Measurements from ENCODE around the gene DYSF. TPM values are rescaled to one million over a fixed set of nuclear protein-coding genes. Genes with fewer than 3 reads are reported as not detected.

DYSF gene
- polyA plus RNA-seq, 4 donors, result 0.67 to 5.0 (median 3.2) TPM

GRCh38 chr2:71546777-71547281 lies 93.5 kb downstream of the DYSF start:
- Histone ChIP-seq H3K27ac (ENCODE audit: low read depth in 1 of 3, low read length in 2 of 3) (no peak overlapping the region), H3K4me1 (ENCODE audit: control insufficient read depth in 3 of 3, insufficient read depth in 2 of 3, low read depth in 1 of 3, low read length in 2 of 3) (peaks cover 0 to 10% (median 0%) of the 10 kb centered on the region in 3 donors), H3K4me3 (ENCODE audit: low read depth in 1 of 3, low read length in 3 of 3) (no peak overlapping the region), H3K27me3 (ENCODE audit: control insufficient read depth in 3 of 3, insufficient read depth in 3 of 3, low read length in 3 of 3) (peaks cover 0 to 7% (median 0%) of the 10 kb centered on the region in 3 donors), H3K9me3 (ENCODE audit: control insufficient read depth in 2 of 2, insufficient read depth in 1 of 2, low read depth in 1 of 2, low read length in 1 of 2) (peaks cover 0 to 3% of the 10 kb centered on the region in 2 donors), H3K36me3 (ENCODE audit: control insufficient read depth in 3 of 3, insufficient read depth in 2 of 3, low read depth in 1 of 3, low read length in 3 of 3) (peaks cover 0 to 2% (median 0%) of the 10 kb centered on the region in 3 donors)
- FAIRE-seq (no peak), DNase-seq (no peak)
- WGBS, 3 donors, result 84 to 89% (median 88%) methylated on average over 14 of the region's 14 CpGs

GRCh38 chr2:71547616-71548285 lies 94.4 kb downstream of the DYSF start:
- Histone ChIP-seq H3K27ac (ENCODE audit: low read depth in 1 of 3, low read length in 2 of 3) (no peak overlapping the region), H3K36me3 (ENCODE audit: control insufficient read depth in 3 of 3, insufficient read depth in 2 of 3, low read depth in 1 of 3, low read length in 3 of 3) (peaks cover 0 to 2% (median 0%) of the 10 kb centered on the region in 3 donors), H3K4me1 (ENCODE audit: control insufficient read depth in 3 of 3, insufficient read depth in 2 of 3, low read depth in 1 of 3, low read length in 2 of 3) (peaks cover 0 to 10% (median 0%) of the 10 kb centered on the region in 3 donors), H3K27me3 (ENCODE audit: control insufficient read depth in 3 of 3, insufficient read depth in 3 of 3, low read length in 3 of 3) (peaks cover 0 to 7% (median 0%) of the 10 kb centered on the region in 3 donors), H3K4me3 (ENCODE audit: low read depth in 1 of 3, low read length in 3 of 3) (no peak overlapping the region), H3K9me3 (ENCODE audit: control insufficient read depth in 2 of 2, insufficient read depth in 1 of 2, low read depth in 1 of 2, low read length in 1 of 2) (peaks cover 0 to 3% of the 10 kb centered on the region in 2 donors)
- no peak for FAIRE-seq
- DNase-seq, result no peak
- 72 to 75% (median 73%) methylated on average over 13 of the region's 13 CpGs for WGBS, 3 donors

- 26 to 48% (median 34%) methylated on average over 21 of the region's 21 CpGs for WGBS, 3 donors
- H3K36me3 ChIP-seq (ENCODE audit: control insufficient read depth in 3 of 3, insufficient read depth in 2 of 3, low read depth in 1 of 3, low read length in 3 of 3), result peaks cover 0 to 2% (median 0%) of the 10 kb centered on the region in 3 donors
- H3K9me3 ChIP-seq (ENCODE audit: control insufficient read depth in 2 of 2, insufficient read depth in 1 of 2, low read depth in 1 of 2, low read length in 1 of 2), result peaks cover 0 to 3% of the 10 kb centered on the region in 2 donors
- FAIRE-seq (no peak), DNase-seq (peak; percentile 77 to 84)
- H3K4me1 ChIP-seq (ENCODE audit: control insufficient read depth in 3 of 3, insufficient read depth in 2 of 3, low read depth in 1 of 3, low read length in 2 of 3), result peaks cover 0 to 10% (median 0%) of the 10 kb centered on the region in 3 donors
- H3K27me3 ChIP-seq (ENCODE audit: control insufficient read depth in 3 of 3, insufficient read depth in 3 of 3, low read length in 3 of 3), result peaks cover 0 to 7% (median 0%) of the 10 kb centered on the region in 3 donors
- no peak overlapping the region for H3K27ac ChIP-seq (ENCODE audit: low read depth in 1 of 3, low read length in 2 of 3)
- H3K4me3 ChIP-seq (ENCODE audit: low read depth in 1 of 3, low read length in 3 of 3), result no peak overlapping the region
Observed at GRCh38 chr2:71548646-71549425, 95.5 kb downstream of the DYSF start.

GRCh38 chr2:71550801-71551630 lies 97.7 kb downstream of the DYSF start:
- Histone ChIP-seq H3K4me1 (ENCODE audit: control insufficient read depth in 3 of 3, insufficient read depth in 2 of 3, low read depth in 1 of 3, low read length in 2 of 3) (peaks cover 0 to 3% (median 0%) of the 10 kb centered on the region in 3 donors), H3K9me3 (ENCODE audit: control insufficient read depth in 2 of 2, insufficient read depth in 1 of 2, low read depth in 1 of 2, low read length in 1 of 2) (peaks cover 0 to 3% of the 10 kb centered on the region in 2 donors), H3K27ac (ENCODE audit: low read depth in 1 of 3, low read length in 2 of 3) (no peak overlapping the region), H3K36me3 (ENCODE audit: control insufficient read depth in 3 of 3, insufficient read depth in 2 of 3, low read depth in 1 of 3, low read length in 3 of 3) (peaks cover 0 to 2% (median 0%) of the 10 kb centered on the region in 3 donors), H3K4me3 (ENCODE audit: low read depth in 1 of 3, low read length in 3 of 3) (no peak overlapping the region), H3K27me3 (ENCODE audit: control insufficient read depth in 3 of 3, insufficient read depth in 3 of 3, low read length in 3 of 3) (no peaks in the 10 kb centered on the region)
- WGBS, 3 donors, result 82 to 89% (median 83%) methylated on average over 11 of the region's 11 CpGs
- FAIRE-seq (no peak), DNase-seq (no peak)

GRCh38 chr2:71551631-71551915 lies 98.2 kb downstream of the DYSF start:
- Histone ChIP-seq H3K4me3 (ENCODE audit: low read depth in 1 of 3, low read length in 3 of 3) (no peak overlapping the region), H3K27me3 (ENCODE audit: control insufficient read depth in 3 of 3, insufficient read depth in 3 of 3, low read length in 3 of 3) (no peaks in the 10 kb centered on the region), H3K4me1 (ENCODE audit: control insufficient read depth in 3 of 3, insufficient read depth in 2 of 3, low read depth in 1 of 3, low read length in 2 of 3) (peaks cover 0 to 4% (median 0%) of the 10 kb centered on the region in 3 donors), H3K27ac (ENCODE audit: low read depth in 1 of 3, low read length in 2 of 3) (no peak overlapping the region), H3K36me3 (ENCODE audit: control insufficient read depth in 3 of 3, insufficient read depth in 2 of 3, low read depth in 1 of 3, low read length in 3 of 3) (peaks cover 0 to 2% (median 0%) of the 10 kb centered on the region in 3 donors), H3K9me3 (ENCODE audit: control insufficient read depth in 2 of 2, insufficient read depth in 1 of 2, low read depth in 1 of 2, low read length in 1 of 2) (peaks cover 0 to 3% of the 10 kb centered on the region in 2 donors)
- 83 to 89% (median 87%) methylated on average over 9 of the region's 9 CpGs for WGBS, 3 donors
- no peak for FAIRE-seq
- DNase-seq, result no peak

GRCh38 chr2:71552356-71552755 lies 99.0 kb downstream of the DYSF start:
- FAIRE-seq (no peak), DNase-seq (no peak)
- Histone ChIP-seq H3K27me3 (ENCODE audit: control insufficient read depth in 3 of 3, insufficient read depth in 3 of 3, low read length in 3 of 3) (no peaks in the 10 kb centered on the region), H3K36me3 (ENCODE audit: control insufficient read depth in 3 of 3, insufficient read depth in 2 of 3, low read depth in 1 of 3, low read length in 3 of 3) (peaks cover 0 to 2% (median 0%) of the 10 kb centered on the region in 3 donors), H3K9me3 (ENCODE audit: control insufficient read depth in 2 of 2, insufficient read depth in 1 of 2, low read depth in 1 of 2, low read length in 1 of 2) (peaks cover 0 to 3% of the 10 kb centered on the region in 2 donors), H3K4me3 (ENCODE audit: low read depth in 1 of 3, low read length in 3 of 3) (no peak overlapping the region), H3K4me1 (ENCODE audit: control insufficient read depth in 3 of 3, insufficient read depth in 2 of 3, low read depth in 1 of 3, low read length in 2 of 3) (peaks cover 0 to 7% (median 0%) of the 10 kb centered on the region in 3 donors), H3K27ac (ENCODE audit: low read depth in 1 of 3, low read length in 2 of 3) (no peak overlapping the region)
- 86 to 88% (median 86%) methylated on average over 6 of the region's 6 CpGs for WGBS, 3 donors

- no peaks in the 10 kb centered on the region for H3K27me3 ChIP-seq (ENCODE audit: control insufficient read depth in 3 of 3, insufficient read depth in 3 of 3, low read length in 3 of 3)
- no peak for DNase-seq
- no peak overlapping the region for H3K27ac ChIP-seq (ENCODE audit: low read depth in 1 of 3, low read length in 2 of 3)
- H3K36me3 ChIP-seq (ENCODE audit: control insufficient read depth in 3 of 3, insufficient read depth in 2 of 3, low read depth in 1 of 3, low read length in 3 of 3), result peaks cover 0 to 2% (median 0%) of the 10 kb centered on the region in 3 donors
- FAIRE-seq, result no peak
- H3K4me1 ChIP-seq (ENCODE audit: control insufficient read depth in 3 of 3, insufficient read depth in 2 of 3, low read depth in 1 of 3, low read length in 2 of 3), result peaks cover 0 to 7% (median 0%) of the 10 kb centered on the region in 3 donors
- no peak overlapping the region for H3K4me3 ChIP-seq (ENCODE audit: low read depth in 1 of 3, low read length in 3 of 3)
- 90 to 93% (median 91%) methylated on average over 15 of the region's 15 CpGs for WGBS, 3 donors
- H3K9me3 ChIP-seq (ENCODE audit: control insufficient read depth in 2 of 2, insufficient read depth in 1 of 2, low read depth in 1 of 2, low read length in 1 of 2), result peaks cover 0 to 3% of the 10 kb centered on the region in 2 donors
Observed at GRCh38 chr2:71552861-71553301, 99.5 kb downstream of the DYSF start.
